SW480 (cell line): ENCODE measurements around the gene RABGEF1.
A peak's percentile ranks its signal among the peaks of the same experiment; 100 is the strongest.
"Not testable (repeated sequence)": the region's sequence is repeated elsewhere in the genome, so short reads cannot be mapped to it uniquely, and the experiment has no call there.

Source experiments
- DNase-seq: peaks from one replicate; pipeline ENCODE4 v3.0.0-alpha.2; 2016; ENCODE audit warnings: low spot score

RABGEF1 gene

GRCh38 chr7:66735850-66736249, 4.7 kb upstream of the RABGEF1 start:
- DNase-seq: no peak

GRCh38 chr7:66736892-66737291, 3.6 kb upstream of the RABGEF1 start:
- DNase-seq: no peak

- DNase-seq: no peak
Observed at GRCh38 chr7:66737667-66738066, 2.9 kb upstream of the RABGEF1 start.

- no peak for DNase-seq
Observed at GRCh38 chr7:66739477-66739876, 1.1 kb upstream of the RABGEF1 start.

GRCh38 chr7:66739953-66740301, 606 bp upstream of the RABGEF1 start:
- DNase-seq: no peak

GRCh38 chr7:66740980-66741709, 612 bp downstream of the RABGEF1 start:
- peak; percentile 58 for DNase-seq

GRCh38 chr7:66741710-66742049, 1.1 kb downstream of the RABGEF1 start:
- no peak for DNase-seq

GRCh38 chr7:66742298-66742697, 1.8 kb downstream of the RABGEF1 start:
- DNase-seq: not testable (repeated sequence)

GRCh38 chr7:66743920-66744319, 3.4 kb downstream of the RABGEF1 start:
- no peak for DNase-seq

GRCh38 chr7:66747385-66747784, 6.9 kb downstream of the RABGEF1 start:
- DNase-seq: no peak

- DNase-seq: no peak
Observed at GRCh38 chr7:66747881-66748511, 7.5 kb downstream of the RABGEF1 start.

GRCh38 chr7:66748791-66749190, 8.3 kb downstream of the RABGEF1 start:
- DNase-seq: no peak

- no peak for DNase-seq
Observed at GRCh38 chr7:66751945-66752344, 11.4 kb downstream of the RABGEF1 start.

- no peak for DNase-seq
Observed at GRCh38 chr7:66754541-66754940, 14.0 kb downstream of the RABGEF1 start.

GRCh38 chr7:66755059-66755458, 14.5 kb downstream of the RABGEF1 start:
- not testable (repeated sequence) for DNase-seq

GRCh38 chr7:66756227-66756626, 15.7 kb downstream of the RABGEF1 start:
- not testable (repeated sequence) for DNase-seq

GRCh38 chr7:66756889-66757288, 16.4 kb downstream of the RABGEF1 start:
- no peak for DNase-seq

- DNase-seq: no peak
Observed at GRCh38 chr7:66757939-66758338, 17.4 kb downstream of the RABGEF1 start.

GRCh38 chr7:66758950-66759628, 18.6 kb downstream of the RABGEF1 start:
- no peak for DNase-seq

- DNase-seq: not testable (repeated sequence)
Observed at GRCh38 chr7:66763183-66763582, 22.6 kb downstream of the RABGEF1 start.

- DNase-seq: not testable (repeated sequence)
Observed at GRCh38 chr7:66763633-66764355, 23.3 kb downstream of the RABGEF1 start.

GRCh38 chr7:66764905-66765304, 24.4 kb downstream of the RABGEF1 start:
- not testable (repeated sequence) for DNase-seq
